Hypothalamus (tissue), 51 donors: ENCODE measurements around the gene BICC1.
"Not testable (repeated sequence)": the region's sequence is repeated elsewhere in the genome, so short reads cannot be mapped to it uniquely, and the experiment has no call there.

Experiments
- DNase-seq, 51 donors: peaks; one replicate each; lab custom pipeline; 2025; lab: John Stamatoyannopoulos, UW

BICC1 gene

DNA sequence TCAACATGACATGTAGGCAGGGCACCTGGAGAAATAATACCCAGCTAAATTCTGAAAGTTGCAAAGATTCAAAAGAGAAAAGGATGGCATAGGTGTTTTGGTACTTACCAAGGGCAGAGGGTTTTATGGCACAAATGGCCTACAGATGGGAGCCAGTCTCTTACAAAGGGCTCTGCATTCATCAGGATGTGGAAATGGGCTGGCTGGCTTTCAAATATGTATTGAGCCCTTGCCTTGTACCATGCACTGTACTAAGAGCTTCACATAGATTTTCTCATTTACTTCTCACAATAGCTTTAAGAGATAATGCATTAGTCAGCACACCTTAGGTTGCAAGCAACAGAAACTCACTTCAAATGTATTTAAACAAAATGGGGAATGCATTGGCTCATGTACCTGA is 327.1 kb downstream of the BICC1 start:
- no peak for DNase-seq

DNA sequence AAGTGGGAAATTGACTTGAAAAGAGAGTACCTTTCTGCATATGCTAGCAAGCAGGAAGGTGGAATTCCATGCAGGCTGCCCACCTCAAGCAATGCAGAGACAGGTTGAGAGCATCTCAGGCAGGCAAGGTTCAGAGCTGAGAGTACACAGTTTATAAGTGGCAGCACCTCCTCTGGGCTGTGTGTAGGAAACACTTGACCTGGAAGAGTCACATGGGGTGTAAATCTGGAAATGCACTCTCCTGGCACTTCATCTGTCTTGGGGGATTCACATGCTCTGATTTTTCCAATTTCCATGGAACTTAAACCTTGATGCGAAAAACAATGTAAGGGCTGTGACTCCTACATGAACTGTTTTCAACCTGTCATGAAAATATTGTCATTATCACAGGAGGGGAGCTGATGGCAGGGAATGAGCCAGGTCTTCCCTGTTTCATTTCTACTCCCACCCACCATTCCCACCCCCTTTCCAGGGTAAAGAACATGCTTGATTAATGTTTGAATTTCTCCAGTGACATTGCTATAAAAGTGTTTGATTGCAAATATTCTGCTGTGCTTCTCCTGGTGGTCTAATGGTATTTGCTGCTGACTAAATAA is 328.3 kb downstream of the BICC1 start:
- DNase-seq = no peak

DNA sequence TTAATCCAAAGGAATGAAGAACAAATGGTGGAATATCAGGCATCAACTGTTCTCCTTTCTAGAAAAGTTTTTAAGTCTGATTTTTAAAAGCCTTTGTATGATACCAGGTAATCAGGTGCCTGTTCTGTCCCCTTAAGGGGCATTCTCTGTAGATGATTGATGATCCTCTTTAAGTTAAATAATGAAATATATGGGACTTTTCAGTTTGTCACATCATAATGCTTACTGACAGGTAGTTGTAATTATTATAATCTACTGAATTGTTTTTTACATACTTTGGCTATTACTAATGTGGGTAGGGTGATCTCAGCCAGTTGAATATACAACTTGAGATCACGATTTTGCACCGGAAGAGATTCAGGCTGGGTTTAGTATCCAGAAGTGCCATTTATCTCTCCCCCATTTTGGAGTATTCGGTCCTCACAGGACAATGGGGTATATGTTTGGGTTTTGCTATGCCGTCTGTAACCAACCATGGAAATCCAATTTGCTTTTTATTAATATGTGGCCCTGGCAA is 330.2 kb downstream of the BICC1 start:
- no peak for DNase-seq

DNA sequence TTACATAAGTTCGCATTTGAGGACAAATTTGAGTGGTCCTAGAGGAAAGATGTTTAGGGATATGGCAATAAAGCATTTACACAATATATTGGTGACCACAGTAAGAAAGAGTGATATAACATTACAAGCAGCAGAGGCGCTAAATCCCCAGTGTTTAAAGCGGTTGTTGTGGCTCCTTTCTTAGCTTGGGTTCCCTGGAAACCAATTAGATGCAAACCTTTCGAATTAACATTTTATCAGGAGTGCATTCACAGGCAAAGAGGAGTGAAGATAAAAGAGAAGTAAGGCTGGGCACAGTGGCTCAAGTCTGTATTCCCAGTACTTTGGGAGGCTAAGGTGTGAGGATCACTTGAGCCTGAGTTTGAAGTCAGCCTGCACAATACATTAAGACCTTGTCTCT is 331.1 kb downstream of the BICC1 start:
- DNase-seq = no peak

DNA sequence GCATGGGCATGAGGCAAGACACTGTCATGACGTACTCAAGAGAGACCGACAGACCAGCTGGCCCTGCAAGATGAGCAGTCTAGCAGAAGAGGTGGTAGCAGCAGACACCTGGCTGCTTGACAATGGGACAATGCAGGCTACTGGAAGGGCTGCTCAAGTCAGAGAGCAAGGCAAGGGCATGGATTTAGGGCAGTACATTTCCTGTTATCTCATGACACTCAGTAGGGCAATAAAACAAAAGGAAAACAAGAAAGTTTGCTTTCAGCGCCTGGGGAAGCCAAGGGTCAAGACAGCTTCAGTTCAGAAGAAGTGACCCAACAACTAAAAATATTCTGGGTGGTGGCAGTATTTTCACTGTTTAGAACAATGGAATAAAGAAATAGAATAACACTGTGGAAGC is 332.0 kb downstream of the BICC1 start:
- DNase-seq = no peak

DNA sequence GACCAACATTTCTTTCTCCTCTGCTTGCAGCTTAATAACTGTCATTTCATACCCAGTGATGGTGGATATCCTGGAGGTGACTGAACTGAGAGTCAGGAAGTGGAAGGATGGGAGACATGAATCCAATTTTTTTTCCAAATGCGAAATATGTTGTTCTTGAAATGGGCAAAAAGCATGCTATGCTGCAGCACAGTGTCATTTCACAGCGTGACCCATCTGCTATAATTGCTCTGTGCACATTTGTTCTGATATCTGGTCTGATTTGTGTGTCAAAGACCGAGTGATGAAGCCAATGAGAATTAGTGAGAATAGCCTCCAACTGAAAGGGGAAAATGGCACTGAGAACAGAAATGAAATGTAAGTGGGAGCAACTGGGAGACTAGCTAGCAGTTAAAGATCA is 334.2 kb downstream of the BICC1 start:
- DNase-seq = no peak

DNA sequence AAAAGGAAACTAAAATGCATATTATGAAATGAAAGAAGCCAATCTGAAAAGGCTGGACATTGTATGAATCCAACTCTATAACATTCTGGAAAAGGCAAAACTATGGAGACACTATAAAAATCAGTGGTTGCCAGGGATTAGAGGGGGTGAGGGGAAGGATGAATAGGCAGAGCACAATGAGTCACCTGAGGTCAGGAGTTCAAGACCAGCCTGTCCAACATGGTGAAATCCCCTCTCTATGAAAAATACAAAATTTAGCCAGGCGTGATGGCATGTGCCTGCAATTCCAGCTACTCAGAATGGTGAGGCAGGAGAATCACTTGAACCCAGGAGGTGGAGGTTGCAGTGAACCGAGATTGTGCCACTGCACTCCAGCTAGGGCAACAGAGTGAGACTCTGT is 338.9 kb downstream of the BICC1 start:
- no peak for DNase-seq

DNA sequence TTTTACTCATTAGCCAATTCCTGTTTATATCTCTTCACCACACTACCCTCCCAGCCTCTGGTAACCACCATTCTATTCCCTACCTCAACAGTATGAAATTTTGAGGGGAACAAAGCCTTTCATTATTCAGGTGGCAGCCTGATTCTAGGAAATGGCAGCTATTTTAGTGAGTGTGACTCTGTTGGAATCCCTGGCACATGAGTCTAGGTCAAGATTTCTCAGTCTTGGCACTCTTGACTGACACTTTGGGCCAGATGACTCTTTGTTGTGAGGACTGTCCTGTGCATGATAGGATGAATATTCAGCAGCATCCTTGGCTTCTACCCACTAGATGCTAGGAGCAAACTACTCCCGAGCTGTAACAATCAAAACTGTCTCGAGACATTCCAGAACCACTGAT is 341.0 kb downstream of the BICC1 start:
- no peak for DNase-seq

DNA sequence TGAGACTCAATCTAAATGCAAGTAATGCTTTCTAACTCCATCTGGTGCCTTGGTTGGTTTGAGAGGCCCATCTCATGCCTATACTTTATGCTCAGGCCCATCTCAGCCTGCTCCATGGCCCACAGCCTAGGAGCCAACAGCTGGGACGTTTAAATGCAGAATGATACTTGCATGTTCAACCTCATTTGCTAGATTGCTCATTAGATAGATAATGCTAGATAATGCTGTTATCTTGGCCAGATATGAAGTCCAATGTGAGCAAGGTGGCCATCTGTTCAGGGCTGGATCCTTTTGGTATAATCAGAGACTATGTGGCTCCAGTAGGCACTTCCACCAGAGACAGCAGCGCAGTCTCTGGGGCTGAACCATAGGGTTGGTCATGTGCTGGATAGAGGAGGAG is 342.1 kb downstream of the BICC1 start:
- DNase-seq = no peak

DNA sequence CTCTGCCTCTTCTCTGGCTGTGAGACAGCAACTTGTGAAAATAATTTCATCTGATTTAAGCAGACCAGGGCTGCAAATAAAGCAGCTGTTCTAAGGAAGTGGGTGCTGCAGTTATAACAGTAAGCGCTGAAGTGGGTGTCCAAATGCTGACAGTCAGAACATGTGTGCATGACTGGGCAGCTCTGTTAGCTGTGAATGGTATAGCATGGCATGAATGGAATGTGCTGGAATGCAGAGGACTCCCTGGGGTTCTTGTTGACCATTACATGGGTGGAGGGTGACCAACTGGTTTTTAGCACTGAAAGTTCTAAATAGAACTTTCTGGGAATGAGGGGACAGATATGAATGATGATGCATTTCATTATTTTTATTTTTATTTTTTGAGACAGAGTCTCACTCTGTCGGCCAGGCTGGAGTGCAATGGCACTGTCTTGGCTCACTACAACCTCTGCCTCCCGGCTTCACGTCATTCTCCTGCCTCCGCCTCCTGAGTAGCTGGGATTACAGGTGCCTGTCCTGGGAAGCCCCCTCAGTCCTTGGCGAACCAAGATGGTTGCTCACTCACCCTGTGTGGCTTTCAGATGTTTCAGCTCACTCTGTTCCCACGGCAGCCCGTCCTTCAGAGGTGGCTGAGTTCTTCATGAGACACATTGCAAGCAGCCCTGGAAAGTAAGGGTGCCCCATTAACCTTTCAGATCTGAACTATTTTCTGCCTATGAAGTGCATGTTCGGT is 344.0 kb downstream of the BICC1 start:
- peak in 1 of 51 donors; percentile 5 for DNase-seq

DNA sequence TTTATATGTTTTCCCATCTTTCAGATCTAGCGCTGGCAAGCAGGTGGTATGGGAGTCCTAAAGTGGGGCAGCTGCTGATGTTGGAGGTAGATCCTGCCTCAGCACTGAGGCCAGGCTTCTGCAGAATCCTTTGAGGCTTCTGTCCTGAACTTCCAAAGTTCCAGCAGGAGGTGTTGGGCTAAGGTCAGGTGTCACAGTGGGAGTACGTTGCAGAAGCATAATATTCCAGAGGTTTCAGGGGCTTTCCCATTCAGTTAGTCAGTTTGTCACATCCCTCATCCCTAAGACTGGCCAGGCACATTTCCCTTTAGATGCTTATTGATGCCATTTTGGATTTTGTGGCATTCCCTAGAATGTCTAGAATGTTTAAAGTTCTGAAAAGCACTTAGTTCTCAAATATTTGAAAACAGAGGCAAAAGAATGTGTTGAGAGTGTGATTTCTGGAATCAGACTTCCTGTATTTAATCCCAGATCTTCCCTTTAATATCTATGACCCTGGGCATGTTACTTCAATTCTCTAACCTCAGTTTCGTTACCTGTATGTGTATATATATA is 344.7 kb downstream of the BICC1 start:
- DNase-seq = no peak

DNA sequence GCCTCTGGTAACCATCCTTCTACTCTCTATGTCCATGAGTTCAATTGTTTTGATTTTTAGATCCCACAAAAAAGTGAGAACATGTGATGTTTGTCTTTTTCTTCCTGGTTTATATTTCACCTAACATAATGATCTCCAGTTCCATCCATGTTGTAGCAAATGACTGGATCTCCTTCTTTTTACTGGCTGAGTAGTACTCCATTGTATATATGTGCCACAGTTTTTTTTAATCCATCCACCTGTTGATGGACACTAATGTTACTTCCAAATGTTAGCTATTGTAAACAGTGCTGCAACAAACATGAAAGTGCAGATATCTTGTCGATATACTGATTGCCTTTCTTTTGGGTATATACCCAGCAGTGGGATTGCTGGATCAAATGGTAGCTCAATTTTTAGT is 345.5 kb downstream of the BICC1 start:
- DNase-seq = not testable (repeated sequence)

DNA sequence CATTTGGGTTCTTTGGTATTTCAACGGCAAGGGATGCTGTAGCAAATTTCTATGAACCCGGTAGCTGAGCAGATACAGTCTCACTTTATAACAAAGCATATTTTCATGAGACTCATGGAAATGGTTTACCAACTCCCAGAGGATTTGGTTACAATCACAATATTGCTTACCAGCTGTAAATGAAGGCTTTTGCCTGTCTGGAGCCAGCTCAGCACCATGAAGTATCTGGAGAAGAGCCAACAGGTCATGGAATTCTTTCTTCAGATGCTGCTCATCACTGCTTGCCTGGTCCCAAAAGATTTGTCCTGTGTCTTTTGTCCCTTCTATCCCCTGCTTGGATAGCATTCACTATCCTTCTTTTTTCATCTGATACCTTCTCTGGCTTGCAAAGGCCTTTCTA is 346.9 kb downstream of the BICC1 start:
- DNase-seq = no peak

DNA sequence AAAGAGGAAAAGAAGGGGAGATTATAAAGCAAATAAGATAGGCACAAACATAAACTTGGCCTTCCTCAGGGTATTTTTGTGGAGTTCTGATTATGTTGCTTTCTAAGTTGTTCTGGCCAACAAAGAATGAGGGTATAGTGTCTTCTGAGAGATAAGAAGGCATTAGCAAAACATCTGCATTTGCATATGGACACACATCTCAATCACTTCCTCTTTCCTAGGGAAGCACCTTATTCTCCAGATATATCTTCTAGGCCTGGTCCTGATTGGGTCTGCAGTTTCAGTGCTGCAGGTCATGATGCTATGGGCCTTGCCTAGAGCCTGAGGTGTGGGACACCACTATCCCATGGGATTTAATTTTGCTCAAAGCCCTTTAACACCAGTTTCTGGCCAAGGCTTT is 355.0 kb downstream of the BICC1 start:
- DNase-seq = no peak

DNA sequence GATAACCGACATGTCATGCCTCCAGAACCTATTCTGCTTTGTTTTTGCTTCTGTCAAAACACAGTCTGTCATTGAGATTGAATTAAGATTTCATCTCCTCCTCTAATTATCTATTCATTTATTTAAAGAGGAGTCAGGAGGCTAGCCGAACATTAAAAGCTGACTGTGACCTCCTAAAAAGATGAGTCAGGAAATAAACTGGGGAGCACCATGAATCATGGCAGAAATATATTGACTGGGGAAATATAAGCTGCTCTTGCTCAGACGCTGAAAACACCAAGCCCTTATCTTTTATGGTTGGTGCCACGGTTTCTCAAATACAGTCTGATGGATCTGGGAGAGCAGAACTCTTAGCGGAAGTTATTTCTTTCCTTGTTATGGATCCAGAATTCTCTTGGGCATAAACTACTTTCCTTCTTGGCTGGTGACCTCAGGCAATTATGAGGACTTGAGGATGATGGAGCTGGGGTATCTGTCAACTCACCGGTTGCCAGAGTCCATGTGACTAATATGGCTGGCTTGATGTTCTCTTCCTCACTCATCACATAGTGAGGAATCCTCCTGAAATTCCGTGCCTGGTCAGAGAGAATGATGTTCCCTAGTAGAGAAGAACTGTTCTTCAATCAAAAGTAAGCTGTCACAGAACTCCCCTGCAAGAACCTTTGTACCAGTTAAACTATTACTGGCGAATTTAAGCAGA is 356.2 kb downstream of the BICC1 start:
- DNase-seq = no peak

DNA sequence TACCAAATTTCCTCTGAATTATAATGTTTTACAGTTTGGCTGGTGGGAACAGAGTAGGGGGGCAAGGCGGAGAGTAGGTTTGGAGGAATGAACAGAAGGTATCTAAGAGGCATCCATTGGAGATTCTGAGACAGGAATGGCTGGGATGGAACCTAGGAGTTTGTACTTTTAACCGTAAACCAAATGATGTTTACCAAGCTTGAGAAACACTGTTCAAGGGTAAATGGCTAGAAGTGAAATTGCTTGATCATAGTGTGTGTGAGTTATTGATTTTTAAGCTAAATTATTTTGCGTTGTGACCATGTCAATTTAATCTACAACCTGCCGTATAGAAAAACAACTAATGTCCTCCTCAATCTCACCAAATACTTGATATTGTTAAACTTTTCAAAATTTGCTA is 357.4 kb downstream of the BICC1 start:
- DNase-seq = no peak

DNA sequence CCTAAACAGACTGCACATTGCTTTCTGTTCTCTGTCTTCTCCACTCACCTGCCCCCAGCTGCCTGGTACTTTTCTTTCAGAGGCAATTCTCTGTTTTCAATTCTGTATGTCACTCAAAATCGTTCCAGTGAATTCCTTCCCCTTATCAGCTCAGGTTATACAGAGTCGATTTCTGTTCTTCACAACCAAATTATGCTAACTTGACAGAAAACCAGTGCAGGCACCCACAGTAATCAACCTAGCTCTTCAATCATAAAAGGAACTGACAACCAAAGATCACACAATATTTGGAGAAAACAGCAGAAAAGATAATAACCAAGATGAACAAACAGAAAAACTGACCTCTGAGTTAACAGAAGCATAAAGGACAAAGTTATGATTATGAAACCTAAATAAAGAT is 360.5 kb downstream of the BICC1 start:
- DNase-seq = no peak
